NCI-H1930 (cell line): Measurements from ENCODE around the gene ATF7.
"Not testable (repeated sequence)": the region's sequence is repeated elsewhere in the genome, so short reads cannot be mapped to it uniquely, and the experiment has no call there.

Experiments used
- DNase-seq, 2 experiments: peaks; one replicate each; lab custom pipeline; 2025; lab: John Stamatoyannopoulos, UW

The ATF7 gene

GRCh38 chr12:53483225-53483978 is 142.8 kb downstream of the ATF7 start:
- DNase-seq, result no peak

DNA sequence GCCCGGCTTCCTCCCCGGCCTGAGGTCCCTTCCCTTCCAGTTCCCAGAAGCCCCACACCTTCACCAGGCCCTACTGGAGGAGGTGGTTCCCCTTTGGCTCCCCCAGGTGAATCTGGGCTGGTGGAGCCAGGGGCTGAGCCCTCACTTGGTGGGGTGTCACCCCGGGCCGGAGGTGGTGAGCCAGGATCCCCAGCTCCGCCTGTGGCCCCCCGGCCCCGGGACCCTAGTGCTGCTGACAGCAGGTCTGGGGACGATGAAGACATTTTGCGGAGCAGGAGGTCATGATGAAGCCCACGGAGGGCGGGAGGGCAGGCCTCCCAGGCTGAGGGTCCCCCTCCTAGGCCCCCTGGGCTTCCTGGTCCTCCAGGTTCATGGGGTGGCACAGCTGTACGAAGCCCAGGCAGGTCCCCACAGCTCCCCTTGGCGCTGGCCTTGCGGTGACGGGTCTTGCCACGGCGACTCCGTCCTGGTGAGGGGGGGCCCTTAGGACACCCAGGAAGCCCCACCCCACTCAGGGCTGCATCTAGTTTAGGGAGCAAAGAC is 143.5 kb downstream of the ATF7 start:
- no peak for DNase-seq

- DNase-seq, result no peak
Measured at GRCh38 chr12:53481939-53482586, 144.1 kb downstream of the ATF7 start.

DNA sequence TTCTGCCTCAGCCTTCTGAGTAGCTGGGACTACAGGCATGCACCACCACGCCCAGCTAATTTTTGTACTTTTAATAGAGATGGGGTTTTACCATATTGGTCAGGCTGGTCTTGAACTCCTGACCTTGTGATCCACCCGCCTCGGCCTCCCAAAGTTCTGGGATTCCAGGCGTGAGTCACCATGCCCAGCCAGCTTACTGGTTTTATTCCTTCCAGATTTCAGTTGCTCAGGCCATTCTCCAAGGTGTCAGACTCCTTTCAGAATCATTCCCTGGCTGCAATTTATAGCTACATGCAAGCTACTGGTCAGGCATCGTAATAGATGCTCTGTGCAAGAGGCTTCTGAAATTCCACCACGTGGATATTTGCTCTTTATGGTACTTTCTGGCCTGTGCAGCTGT is 144.7 kb downstream of the ATF7 start:
- not testable (repeated sequence) for DNase-seq

GRCh38 chr12:53480491-53481442 is 145.4 kb downstream of the ATF7 start:
- no peak for DNase-seq

- DNase-seq, result no peak
Measured at GRCh38 chr12:53479331-53479730, 146.9 kb downstream of the ATF7 start.

DNA sequence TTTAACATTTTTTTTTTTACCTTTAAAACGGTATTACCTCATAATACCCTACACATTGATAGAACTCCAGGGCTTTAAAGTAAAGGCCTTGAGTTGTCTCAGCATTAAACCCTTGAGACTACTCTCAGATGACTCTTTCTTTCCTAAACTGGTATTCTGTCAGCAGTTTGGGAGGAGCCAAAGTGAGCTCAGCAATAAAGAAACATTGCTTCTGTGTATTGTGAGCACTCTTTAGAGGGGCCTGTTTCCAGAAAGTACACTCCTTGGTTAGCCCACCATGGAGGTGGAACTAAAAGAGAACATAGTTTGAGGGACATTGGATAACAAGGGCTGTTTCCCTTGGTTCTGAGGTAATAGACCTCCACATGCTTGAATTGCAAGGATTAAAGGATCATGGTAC is 147.3 kb downstream of the ATF7 start:
- DNase-seq, result no peak

DNA sequence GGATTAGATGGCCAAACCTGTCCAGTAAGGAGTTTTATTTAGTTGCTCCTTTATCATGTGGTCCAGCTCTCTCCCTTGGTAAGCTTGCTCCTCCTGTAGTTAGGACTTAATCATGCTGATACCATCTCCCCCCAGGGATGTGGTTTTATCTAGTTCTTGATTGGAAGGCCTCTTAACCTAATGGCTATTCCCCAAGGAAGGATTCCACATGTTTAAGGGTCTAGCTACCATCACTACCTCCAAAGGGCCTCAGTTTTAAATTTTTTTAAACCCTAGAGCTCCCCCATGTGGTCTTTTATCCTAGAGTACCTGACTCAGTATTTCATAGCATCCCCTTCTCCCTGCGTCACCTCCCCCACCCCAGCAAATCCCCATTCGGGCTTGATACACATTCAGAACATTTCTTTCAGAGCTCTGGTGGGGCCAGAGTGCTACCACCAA is 149.4 kb downstream of the ATF7 start:
- peak in 1 of 2 experiments; percentile 15 for DNase-seq

GRCh38 chr12:53474819-53475218 is 151.4 kb downstream of the ATF7 start:
- DNase-seq, result no peak

- no peak for DNase-seq
Measured at GRCh38 chr12:53474077-53474476, 152.1 kb downstream of the ATF7 start.

DNA sequence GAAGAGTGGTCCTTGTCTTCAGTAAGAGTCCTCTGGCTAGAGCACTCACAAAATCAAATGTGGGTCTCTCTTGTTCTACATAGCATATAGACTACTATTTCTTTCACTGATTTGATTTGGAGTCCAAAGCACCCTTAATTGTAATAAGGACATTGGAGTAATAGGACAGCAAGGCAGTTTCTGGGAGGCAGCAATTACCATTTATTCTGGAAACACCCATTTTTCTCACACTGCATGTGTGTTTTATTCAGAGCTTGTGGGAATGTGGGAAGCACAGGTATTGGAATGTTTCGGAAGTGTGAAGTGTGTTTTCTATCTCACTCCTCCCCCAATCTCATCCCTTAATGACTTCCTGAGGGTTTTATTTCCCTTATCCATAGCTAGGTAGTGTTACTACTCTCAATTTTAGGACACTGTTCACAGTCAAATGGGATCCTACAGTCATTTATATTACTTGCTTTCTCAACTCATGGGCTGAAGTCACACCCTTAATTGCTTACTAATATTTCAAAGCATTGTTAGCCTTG is 154.1 kb downstream of the ATF7 start:
- no peak for DNase-seq

DNA sequence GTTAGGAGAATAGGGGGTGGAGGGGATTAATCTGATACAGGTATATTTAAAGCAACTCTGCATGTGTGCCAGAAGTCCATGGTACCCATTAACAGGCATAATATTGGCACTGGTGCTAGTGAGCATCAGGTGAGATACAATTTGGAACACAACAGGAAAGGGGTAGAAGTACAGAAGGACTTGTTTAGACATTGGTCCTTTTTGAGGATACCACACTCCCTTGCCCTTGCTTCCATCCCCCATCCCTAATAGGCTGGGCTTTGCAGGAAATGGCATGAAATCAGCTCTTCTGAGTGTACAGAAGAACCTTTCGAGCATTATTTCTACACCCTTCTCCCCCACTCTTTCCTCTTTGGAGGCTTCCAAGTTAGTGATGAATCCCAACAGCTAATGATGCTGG is 157.9 kb downstream of the ATF7 start:
- no peak for DNase-seq

DNA sequence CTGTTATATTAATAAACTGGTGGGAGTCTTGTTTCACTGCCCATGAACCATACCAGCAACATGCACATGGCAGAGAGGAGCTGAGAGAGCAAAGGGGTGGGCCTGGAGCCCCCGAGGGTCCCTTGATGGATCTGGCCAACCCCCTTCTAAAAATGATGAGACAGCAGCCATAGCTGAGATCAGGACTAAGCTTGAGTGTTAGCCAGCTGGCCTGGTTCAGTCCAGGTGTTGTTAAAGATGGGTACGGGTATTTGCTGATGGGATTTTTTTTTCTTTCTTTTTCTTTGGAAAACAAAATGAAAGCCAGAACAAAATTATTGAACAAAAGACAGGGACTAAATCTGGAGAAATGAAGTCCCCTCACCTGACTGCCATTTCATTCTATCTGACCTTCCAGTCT is 158.3 kb downstream of the ATF7 start:
- DNase-seq, result no peak

- no peak for DNase-seq
Measured at GRCh38 chr12:53467082-53467481, 159.1 kb downstream of the ATF7 start.

DNA sequence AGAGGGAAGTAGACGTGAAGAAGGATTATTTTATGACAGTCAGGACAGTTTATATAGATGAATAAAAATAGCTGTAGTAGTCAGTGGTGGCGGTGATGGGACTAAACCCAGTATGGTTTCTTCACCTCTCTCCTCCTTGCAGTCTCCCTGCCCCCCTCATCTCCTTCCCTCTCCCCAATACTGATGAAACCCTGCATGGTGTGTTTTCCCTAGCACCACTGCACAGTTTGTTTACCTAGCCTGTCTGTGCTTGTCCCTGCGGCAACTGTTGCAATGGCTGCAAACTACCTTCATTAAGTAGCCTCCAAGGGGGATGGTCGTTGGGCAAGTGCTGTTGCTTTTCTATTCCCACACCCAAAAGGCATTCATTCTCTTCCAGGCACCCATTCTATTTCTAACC is 159.5 kb downstream of the ATF7 start:
- DNase-seq, result no peak

GRCh38 chr12:53465679-53466078 is 160.5 kb downstream of the ATF7 start:
- DNase-seq, result no peak

- DNase-seq, result no peak
Measured at GRCh38 chr12:53464685-53465418, 161.3 kb downstream of the ATF7 start.

DNA sequence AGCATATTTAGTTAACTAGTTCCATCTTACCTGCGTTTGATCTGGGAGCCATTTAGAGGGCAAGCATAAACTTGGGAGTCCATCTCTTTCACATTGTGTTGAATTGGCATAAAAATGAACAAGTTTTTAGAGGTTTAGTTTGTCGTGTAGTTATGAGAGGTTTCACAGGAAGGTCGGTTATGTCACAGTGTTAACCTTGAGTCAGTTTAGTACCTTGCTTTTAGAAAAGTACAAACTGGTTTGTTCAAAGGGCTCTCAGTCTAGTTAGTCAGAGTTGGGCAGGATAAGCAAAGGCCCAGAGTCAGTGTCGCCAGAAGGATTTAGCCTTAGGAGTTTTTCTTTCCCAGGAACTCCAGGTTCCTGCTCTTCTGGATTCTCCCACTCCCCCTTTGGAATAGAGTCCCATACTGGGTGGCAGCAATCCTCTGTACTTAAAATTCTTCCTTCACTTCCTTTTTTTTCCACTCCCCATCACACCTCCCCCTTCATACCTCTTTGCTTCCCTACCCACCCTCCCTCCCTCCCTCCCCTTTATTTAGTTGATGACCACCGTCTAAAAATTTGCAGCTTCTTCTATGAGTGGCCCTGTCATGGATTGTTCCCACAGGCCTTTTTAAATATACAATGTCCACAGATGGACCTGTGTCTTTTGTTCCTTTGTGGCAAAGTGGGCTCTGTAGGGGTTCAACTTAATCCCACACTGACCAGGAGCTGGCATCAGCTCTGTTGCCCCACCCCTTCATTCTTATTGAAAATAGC is 162.2 kb downstream of the ATF7 start:
- DNase-seq, result no peak

GRCh38 chr12:53462935-53463334 is 163.2 kb downstream of the ATF7 start:
- no peak for DNase-seq

GRCh38 chr12:53461591-53461990 is 164.6 kb downstream of the ATF7 start:
- DNase-seq, result no peak

GRCh38 chr12:53461059-53461458 is 165.1 kb downstream of the ATF7 start:
- no peak for DNase-seq
